HFFc6 (cell line): ENCODE measurements around the gene VWF. TPM values are rescaled to one million over a fixed set of nuclear protein-coding genes. Genes with fewer than 3 reads are reported as not detected.
"Not testable (repeated sequence)": the region's sequence is repeated elsewhere in the genome, so short reads cannot be mapped to it uniquely, and the experiment has no call there.

Experiments used
- DNase-seq: peaks from one replicate; pipeline ENCODE4 v3.0.0-alpha.2; 2018
- H3K27ac Mint-ChIP-seq: 2 replicates; pipeline ENCODE4 v1.8.0; 2020; ENCODE audit warnings: mild to moderate bottlenecking, mixed read lengths
- H3K27me3 Mint-ChIP-seq: 2 replicates; pipeline ENCODE4 v1.8.0; 2021; ENCODE audit warnings: mild to moderate bottlenecking, moderate library complexity, mixed read lengths; ENCODE audit not compliant: insufficient read depth
- H3K36me3 Mint-ChIP-seq: 2 replicates; pipeline ENCODE4 v1.8.0; 2021; ENCODE audit warnings: low read depth, mixed read lengths
- H3K4me1 Mint-ChIP-seq: 2 replicates; pipeline ENCODE4 v1.8.0; 2020; ENCODE audit warnings: low read depth, mixed read lengths
- H3K4me3 Mint-ChIP-seq: 2 replicates; pipeline ENCODE4 v1.8.0; 2020; ENCODE audit warnings: mild to moderate bottlenecking, moderate library complexity, mixed read lengths
- H3K9me3 Mint-ChIP-seq: 2 replicates; pipeline ENCODE4 v1.8.0; 2020; ENCODE audit warnings: mild to moderate bottlenecking, mixed read lengths
- CTCF ChIP-seq: fragments of 200-600 bp; sonication (generic); IDR thresholded peaks from 2 replicates; pipeline ENCODE4 v1.5.0; 2021; ENCODE audit warnings: antibody characterized with exemption, mild to moderate bottlenecking
- total RNA-seq, 6 experiments: library from RNA; stranded (reverse); fragmentation: NEBNext Ultra II Directional; extraction: Animal tissue kit (Norgen Biotek cat#: 25700); gene quantifications; 2 replicates in 1 of 6; 3 replicates in 5 of 6; pipeline ENCODE4 v1.2.3, GENCODE V29; 2021

VWF gene
- total RNA-seq, 6 experiments from 2014 or later, result 0.02 to 0.25 (median 0.10) TPM

GRCh38 chr12:6010631-6011350 lies 113.7 kb downstream of the VWF start:
- H3K36me3 Mint-ChIP-seq, DNase-seq, H3K4me1 Mint-ChIP-seq, H3K4me3 Mint-ChIP-seq, H3K27ac Mint-ChIP-seq, H3K9me3 Mint-ChIP-seq, H3K27me3 Mint-ChIP-seq: not testable (repeated sequence)

DNA sequence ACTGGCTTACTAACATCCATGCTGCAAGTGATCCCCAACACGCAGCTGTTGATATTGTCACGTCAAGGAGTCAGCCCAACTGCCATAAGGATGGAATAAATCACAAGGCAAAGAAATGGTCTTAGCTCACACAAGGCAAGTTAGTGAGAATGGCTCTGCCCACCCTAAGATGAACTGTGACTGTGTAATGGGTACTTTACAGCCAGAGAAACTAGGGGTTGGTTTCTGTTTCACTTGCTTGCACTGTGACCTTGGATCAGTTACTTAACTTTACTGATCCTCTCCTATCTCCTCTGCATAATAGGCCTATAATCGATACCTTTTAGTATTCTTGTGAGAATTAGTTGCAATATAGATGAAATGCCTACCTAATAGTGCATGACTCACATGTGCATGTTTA lies 127.2 kb downstream of the VWF start:
- no peaks in the 10 kb centered on the region for H3K9me3 Mint-ChIP-seq
- no peaks in the 10 kb centered on the region for H3K36me3 Mint-ChIP-seq
- DNase-seq, result no peak
- no peak for TF ChIP-seq CTCF
- no peaks in the 10 kb centered on the region for H3K4me1 Mint-ChIP-seq
- no peak overlapping the region for H3K4me3 Mint-ChIP-seq
- no peak overlapping the region for H3K27ac Mint-ChIP-seq
- peaks cover 7% of the 10 kb centered on the region for H3K27me3 Mint-ChIP-seq

DNA sequence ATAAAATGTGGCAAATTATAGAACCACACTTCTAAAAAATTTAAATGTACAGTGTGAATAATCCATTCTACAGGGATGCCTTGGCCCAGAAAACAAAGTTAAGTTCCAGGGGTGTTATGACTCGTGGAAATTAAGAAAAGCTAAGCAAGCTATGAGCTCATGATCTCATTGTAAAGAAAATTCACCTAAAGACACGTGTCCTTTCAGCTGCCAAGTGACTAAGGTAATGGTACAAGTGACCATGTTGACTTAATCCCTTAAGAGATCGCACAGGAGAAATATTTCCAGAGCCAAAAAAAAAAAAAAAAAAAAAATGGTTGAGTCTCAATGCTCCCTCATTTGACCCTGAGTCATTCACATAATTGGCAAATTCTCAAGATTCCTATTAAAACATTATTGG lies 128.0 kb downstream of the VWF start:
- TF ChIP-seq CTCF, result no peak

GRCh38 chr12:5989621-5990020 lies 134.8 kb downstream of the VWF start:
- no peak overlapping the region for H3K27ac Mint-ChIP-seq

More for the DNA sequence above, 128.0 kb downstream of the VWF start:
- no peaks in the 10 kb centered on the region for H3K4me1 Mint-ChIP-seq
- no peak for DNase-seq
- no peak overlapping the region for H3K4me3 Mint-ChIP-seq
- peaks cover 7% of the 10 kb centered on the region for H3K27me3 Mint-ChIP-seq
- no peaks in the 10 kb centered on the region for H3K36me3 Mint-ChIP-seq
- no peak overlapping the region for H3K27ac Mint-ChIP-seq
- H3K9me3 Mint-ChIP-seq, result no peaks in the 10 kb centered on the region

DNA sequence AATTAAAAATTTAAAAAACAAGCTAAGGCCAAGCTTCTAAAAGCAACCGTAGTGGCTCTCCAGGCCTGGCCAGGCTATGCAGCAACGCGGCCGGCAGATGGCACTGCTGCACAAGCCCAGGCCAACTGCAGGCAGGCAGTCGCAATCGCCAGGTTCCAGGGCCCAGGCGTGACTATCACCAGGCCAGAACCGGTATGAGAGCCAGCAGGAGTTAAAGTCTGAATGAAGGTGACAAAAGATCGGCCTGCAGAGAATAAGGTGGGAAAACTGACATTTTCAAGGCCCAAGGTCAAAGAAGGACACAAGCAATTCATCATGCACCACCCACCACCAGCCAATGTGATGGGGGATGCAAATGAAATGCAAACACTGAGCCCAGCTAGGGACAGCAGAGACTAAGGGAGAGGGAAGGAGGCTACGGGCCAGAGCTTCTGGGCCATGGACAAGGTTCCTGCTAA lies 135.8 kb downstream of the VWF start:
- peaks cover 6% of the 10 kb centered on the region for H3K4me1 Mint-ChIP-seq
- H3K27ac Mint-ChIP-seq, result no peak overlapping the region
- no peaks in the 10 kb centered on the region for H3K36me3 Mint-ChIP-seq
- no peaks in the 10 kb centered on the region for H3K9me3 Mint-ChIP-seq
- peaks cover 8% of the 10 kb centered on the region for H3K27me3 Mint-ChIP-seq
- DNase-seq, result peak; percentile 62
- peak; percentile 97 for TF ChIP-seq CTCF
- no peak overlapping the region for H3K4me3 Mint-ChIP-seq

More at GRCh38 chr12:5989621-5990020, 134.8 kb downstream of the VWF start:
- DNase-seq, result no peak
- no peak for TF ChIP-seq CTCF
- H3K9me3 Mint-ChIP-seq, result no peaks in the 10 kb centered on the region
- H3K4me3 Mint-ChIP-seq, result no peak overlapping the region
- H3K36me3 Mint-ChIP-seq, result no peaks in the 10 kb centered on the region
- peaks cover 6% of the 10 kb centered on the region for H3K4me1 Mint-ChIP-seq
- H3K27me3 Mint-ChIP-seq, result peaks cover 8% of the 10 kb centered on the region

DNA sequence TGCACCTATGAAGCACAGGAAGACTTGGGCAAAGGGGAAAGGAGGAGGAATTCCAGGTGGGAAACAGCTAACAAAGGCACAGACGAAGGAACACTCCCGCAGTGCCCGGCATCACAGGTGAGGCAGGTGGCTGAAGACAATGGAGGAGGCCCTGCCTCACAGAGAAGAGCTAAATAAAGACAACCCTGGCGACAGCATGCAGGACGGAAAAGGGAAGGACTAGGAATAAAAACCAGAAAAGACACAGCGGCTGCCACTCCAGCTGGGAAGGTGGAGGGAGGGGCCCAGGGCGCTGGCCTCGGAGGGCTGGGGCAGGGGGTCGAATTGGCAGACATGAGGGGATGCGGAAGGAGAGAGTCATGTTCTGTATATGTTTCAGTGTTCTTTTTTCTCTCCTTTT lies 136.4 kb downstream of the VWF start:
- peaks cover 6% of the 10 kb centered on the region for H3K4me1 Mint-ChIP-seq
- no peaks in the 10 kb centered on the region for H3K9me3 Mint-ChIP-seq
- peaks cover 8% of the 10 kb centered on the region for H3K27me3 Mint-ChIP-seq
- TF ChIP-seq CTCF, result no peak
- no peak overlapping the region for H3K4me3 Mint-ChIP-seq
- no peak for DNase-seq
- no peak overlapping the region for H3K27ac Mint-ChIP-seq
- no peaks in the 10 kb centered on the region for H3K36me3 Mint-ChIP-seq
